K562 (cell line): Measurements from ENCODE around the gene SPATA20. TPM values are rescaled to one million over a fixed set of nuclear protein-coding genes. Genes with fewer than 3 reads are reported as not detected.

ENCODE experiments used
- ATAC-seq: fragments of 200-7000 bp; cut with Tn5 transposase; 3 replicates; pipeline ENCODE4 v1.9.1; 2020; ENCODE audit warnings: moderate library complexity
- BruUV-seq: library from RNA; stranded (reverse); fragments of 400-500 nt; replicated peaks from 2 replicates; lab custom pipeline; 2021; lab: Mats Ljungman, UMichigan
- CTCF ChIA-PET: fragments of 300-600 bp; formaldehyde crosslinking; extraction: SDS; loops from one replicate; lab custom pipeline; 2021; ENCODE audit warnings: low intra/inter-chr PET ratio; lab: Yijun Ruan, JAX
- POLR2A ChIA-PET: fragments of 300-600, 350-650 bp; sonication (Branson Sonifier 250); formaldehyde crosslinking; extraction: SDS; loops from one replicate; lab custom pipeline; 2021; ENCODE audit warnings: antibody characterized with exemption, inconsistent platforms; lab: Yijun Ruan, JAX
- DNase-seq, 4 experiments: peaks; one replicate each; pipeline versions ENCODE4 v3.0.0 to v3.0.0-alpha.2; 2011 to 2018; ENCODE audit warnings: low spot score in 3 of 4, mixed read lengths in 3 of 4; ENCODE audit errors: extremely low read depth in 1 of 4
- FAIRE-seq: peaks from 2 replicates; lab custom pipeline; 2011; peaks lifted over from hg19 to GRCh38; lab: Jason Lieb, UNC
- H2AFZ ChIP-seq: 2 replicates; pipeline ENCODE4 v1.6.0; 2011; ENCODE audit warnings: low read depth, low read length, control low read depth, inconsistent platforms
- H3K27ac ChIP-seq: fragments of 200-600 bp; 3 replicates; pipeline ENCODE4 v1.8.0; 2011; ENCODE audit warnings: low read depth, mild to moderate bottlenecking, control low read depth, inconsistent platforms, low read length, moderate library complexity, mixed read lengths; ENCODE audit errors: extremely low read depth
- H3K27me3 ChIP-seq, 2 experiments: fragments of 300-600 bp in 1 of 2; 2 replicates in 1 of 2; 3 replicates in 1 of 2; pipeline versions ENCODE4 v1.6.0 to v1.8.0; 2011; ENCODE audit warnings: inconsistent platforms in 2 of 2, low read length in 2 of 2, mild to moderate bottlenecking in 1 of 2, mixed read lengths in 1 of 2, moderate library complexity in 1 of 2; ENCODE audit not compliant: control insufficient read depth in 2 of 2, insufficient read depth in 2 of 2
- H3K36me3 ChIP-seq: fragments of 300-600 bp; 3 replicates; pipeline ENCODE4 v1.8.0; 2011; ENCODE audit warnings: mild to moderate bottlenecking, low read length, inconsistent platforms; ENCODE audit not compliant: control insufficient read depth, insufficient read depth
- H3K4me1 ChIP-seq, 2 experiments: fragments of 200-600 bp in 1 of 2; replicated peaks in 1 of 2; 2 replicates in 1 of 2; 3 replicates in 1 of 2; pipeline versions ENCODE4 v1.5.1 to v1.8.0; 2011; ENCODE audit warnings: inconsistent platforms in 2 of 2, low read length in 2 of 2, mild to moderate bottlenecking in 1 of 2, mixed read lengths in 1 of 2, moderate library complexity in 1 of 2; ENCODE audit not compliant: control insufficient read depth in 2 of 2, insufficient read depth in 2 of 2
- H3K4me2 ChIP-seq: 2 replicates; pipeline ENCODE4 v1.6.1; 2011; ENCODE audit warnings: low read length, control low read depth, inconsistent platforms, mixed read lengths; ENCODE audit not compliant: insufficient read depth
- H3K4me3 ChIP-seq: fragments of 200-600 bp; sonication (generic), shearing (Covaris generic); 2 replicates; pipeline ENCODE4 v1.5.1; 2016; ENCODE audit warnings: control low read depth, inconsistent platforms
- H3K79me2 ChIP-seq: fragments of 200-600 bp; 3 replicates; pipeline ENCODE4 v1.8.0; 2011; ENCODE audit warnings: low read length, inconsistent platforms; ENCODE audit not compliant: control insufficient read depth, insufficient read depth
- H3K9ac ChIP-seq, 2 experiments: 2 replicates each; pipeline versions ENCODE4 v1.6.0 to v1.6.1; 2011; ENCODE audit warnings: low read depth in 2 of 2, low read length in 2 of 2, control low read depth in 1 of 2, inconsistent platforms in 1 of 2, mild to moderate bottlenecking in 1 of 2, mixed read lengths in 1 of 2; ENCODE audit not compliant: insufficient read depth in 1 of 2
- H3K9me1 ChIP-seq: one replicate; pipeline ENCODE4 v1.6.0; 2011; ENCODE audit warnings: inconsistent platforms, mild to moderate bottlenecking, low read length, moderate library complexity; ENCODE audit not compliant: control insufficient read depth, insufficient read depth
- H3K9me3 ChIP-seq: replicated peaks from 2 replicates; pipeline ENCODE4 v1.5.1; 2011; ENCODE audit warnings: low read depth, low read length, inconsistent platforms; ENCODE audit not compliant: control insufficient read depth, insufficient read depth
- H4K20me1 ChIP-seq: replicated peaks from 2 replicates; pipeline ENCODE4 v1.6.1; 2011; ENCODE audit warnings: low read length, inconsistent platforms, mixed read lengths; ENCODE audit not compliant: control insufficient read depth, insufficient read depth
- ARID2 ChIP-seq: fragments of 450-650 bp; IDR thresholded peaks from 2 replicates; pipeline ENCODE4 v1.6.1; 2017; ENCODE audit warnings: antibody characterized with exemption, mild to moderate bottlenecking
- ARID3B ChIP-seq: fragments of 250-450 bp; sonication (Bioruptor Pico); IDR thresholded peaks from 2 replicates; pipeline ENCODE4 v1.4.0; 2020; ENCODE audit warnings: borderline replicate concordance
- ATF7 ChIP-seq: fragments of 450-650 bp; IDR thresholded peaks from 2 replicates; pipeline ENCODE4 v1.7.1; 2014; ENCODE audit warnings: mild to moderate bottlenecking, moderate library complexity
- BCLAF1 ChIP-seq, 2 experiments: fragments of 450-650 bp in 1 of 2; IDR thresholded peaks; 2 replicates each; pipeline ENCODE4 v1.6.1; 2011 to 2017; ENCODE audit warnings: low read depth in 2 of 2, antibody characterized with exemption in 1 of 2, borderline replicate concordance in 1 of 2, low read length in 1 of 2, mild to moderate bottlenecking in 1 of 2, mixed read lengths in 1 of 2; ENCODE audit not compliant: control insufficient read depth in 1 of 2
- HIVEP1 ChIP-seq: fragments of 250-450 bp; sonication (Bioruptor Pico); IDR thresholded peaks from 2 replicates; pipeline ENCODE4 v1.4.0; 2020; ENCODE audit warnings: mild to moderate bottlenecking
- PKNOX1 ChIP-seq: fragments of 450-650 bp; IDR thresholded peaks from 2 replicates; pipeline ENCODE4 v1.6.1; 2016
- ZNF76 ChIP-seq: fragments of 250-450 bp; sonication (Bioruptor Pico); IDR thresholded peaks from 2 replicates; pipeline ENCODE4 v1.4.0; 2020; ENCODE audit warnings: mild to moderate bottlenecking, moderate library complexity, borderline replicate concordance
- WGBS: fragments of 100-300 bp; shearing (Covaris generic); methylation state at CpG from one replicate; pipeline ENCODE4 v1.1.6; 2016; ENCODE audit warnings: low coverage, mixed read lengths; ENCODE audit not compliant: insufficient coverage; ENCODE audit errors: missing lambda C conversion rate; 5-methylcytosine and 5-hydroxymethylcytosine counted together
- in situ Hi-C: fragments of 300-500 bp; cut with MboI; formaldehyde crosslinking; loops from 4 replicates; pipeline ENCODE4 v1.15.0; 2018; ENCODE audit warnings: inconsistent platforms, mixed read lengths
- intact Hi-C: fragments of 100-400 bp; cut with micrococcal nuclease; formaldehyde crosslinking; loops from 2 replicates; pipeline ENCODE4 v1.14.2; 2022
- polyA plus RNA-seq, 8 experiments: library from polyadenylated mRNA; depleted of rRNA in 4 of 8; stranded (reverse) in 5 of 8; unstranded in 3 of 8; fragments of >200 nt; fragmentation: Nextera tagmentation in 2 of 8; fragmentation: Illumina TruSeq in 1 of 8; extraction: Ambion mirVana in 2 of 8; extraction: Trizol in 1 of 8; gene quantifications; 2 replicates each; pipeline versions ENCODE4 v1.2.1 to v1.2.3, GENCODE V29; 2011 to 2014; ENCODE audit warnings: inconsistent platforms in 1 of 8, missing spikeins in 1 of 8
- total RNA-seq, 7 experiments: library from RNA; depleted of rRNA in 6 of 7; stranded (reverse); fragments of >200 nt in 6 of 7; fragmentation: Illumina TruSeq in 2 of 7; extraction: Trizol in 2 of 7; gene quantifications; 2 replicates each; pipeline versions ENCODE4 v1.2.1 to v1.2.3, GENCODE V29; 2011 to 2021; ENCODE audit warnings: low replicate concordance in 1 of 7

SPATA20 gene
- total and polyA plus RNA-seq, 9 of the 15 experiments (the other 6 are each of a cell fraction or from before 2014, with no cell fraction given) = 0.08 to 4.0 (median 1.5) TPM

- 10% methylated on average over 11 of the region's 11 CpGs for WGBS
- ATAC-seq (no peak), DNase-seq (no peak), FAIRE-seq (no peak)
- BruUV-seq = no TSS peak
- Histone ChIP-seq H3K4me2 (no peak overlapping the region), H3K4me1 (peaks cover 0 to 21% of the 10 kb centered on the region in 2 experiments; a peak in 2 of 5 replicates), H3K9me3 (no peaks in the 10 kb centered on the region), H3K27ac (no peak overlapping the region), H3K79me2 (no peaks in the 10 kb centered on the region), H3K9me1 (no peaks in the 10 kb centered on the region), H3K9ac (no peak overlapping the region), H3K27me3 (peaks cover 34 to 83% of the 10 kb centered on the region in 2 experiments), H4K20me1 (peaks cover 7% of the 10 kb centered on the region), H3K36me3 (no peaks in the 10 kb centered on the region), H2AFZ (no peak overlapping the region), H3K4me3 (no peak overlapping the region)
- CTCF ChIA-PET = no interaction called here
- in situ Hi-C loops (no loop called here), intact Hi-C loops (no loop called here)
- POLR2A ChIA-PET = no interaction called here
- TF ChIP-seq ARID2 (no peak), HIVEP1 (no peak), ATF7 (no peak), PKNOX1 (no peak), BCLAF1 (IDR thresholded peaks at IDR 0.05; ENCODE audit: borderline replicate concordance in 1 of 2, control insufficient read depth in 1 of 2, low read depth in 2 of 2, low read length in 1 of 2) (no peak), ARID3B (CRISPR knock-in tag) (no peak), ZNF76 (CRISPR knock-in tag) (no peak)
These were observed 47.3 kb downstream of the SPATA20 start for GRCh38 chr17:50594128-50594823.
